HL-60 (cell line): ENCODE results near the gene SESN2.
A peak's percentile ranks its signal among the peaks of the same experiment; 100 is the strongest.

Source experiments
- CTCF ChIP-seq: IDR thresholded peaks from one replicate; pipeline ENCODE4 v1.5.1; 2011; ENCODE audit warnings: low read length, control low read depth, inconsistent platforms; ENCODE audit not compliant: insufficient read depth
- GABPA ChIP-seq: IDR thresholded peaks from 2 replicates; pipeline ENCODE4 v1.6.1; 2012; ENCODE audit warnings: low read depth
- POLR2AphosphoS5 ChIP-seq: IDR thresholded peaks from 2 replicates; pipeline ENCODE4 v1.6.1; 2012; ENCODE audit warnings: low read depth
- REST ChIP-seq: IDR thresholded peaks from 2 replicates; pipeline ENCODE4 v1.6.1; 2012; ENCODE audit warnings: low read depth; ENCODE audit not compliant: insufficient replicate concordance
- SPI1 ChIP-seq: IDR thresholded peaks from 2 replicates; pipeline ENCODE4 v1.6.1; 2012; ENCODE audit warnings: low read depth, mild to moderate bottlenecking, borderline replicate concordance

GRCh38 chr1:28248273-28249012, 10.9 kb upstream of the SESN2 start:
- peak; percentile 80 for TF ChIP-seq CTCF
- no peak for TF ChIP-seq POLR2AphosphoS5
- TF ChIP-seq REST = no peak
- TF ChIP-seq SPI1 = no peak
- no peak for TF ChIP-seq GABPA
